NCI-H526 (cell line): ENCODE data around the gene DHRS12.
A peak's percentile ranks its signal among the peaks of the same experiment; 100 is the strongest.

Source experiments
- DNase-seq, 2 experiments: peaks; one replicate each; lab custom pipeline; 2025; lab: John Stamatoyannopoulos, UW

The DHRS12 gene

DNA sequence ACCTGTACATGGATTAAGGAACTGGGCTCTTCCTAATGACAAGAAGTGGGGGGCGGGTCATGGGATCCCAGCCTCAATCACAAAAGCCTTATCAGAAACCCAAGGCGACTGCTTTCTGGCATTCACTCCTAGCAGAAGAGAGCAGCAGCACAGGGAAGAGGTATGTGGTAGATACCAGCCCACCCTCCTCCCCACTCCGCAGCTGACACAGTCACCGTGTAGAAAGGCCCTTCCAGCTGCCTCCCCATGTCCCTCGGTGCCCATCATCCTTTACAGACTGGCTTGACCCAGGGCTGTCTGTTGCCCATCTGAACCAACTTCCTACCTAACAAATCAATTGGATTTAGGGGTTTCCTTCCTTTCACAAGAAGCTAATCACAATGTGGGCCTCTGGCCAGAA, 3.1 kb upstream of the DHRS12 start:
- no peak for DNase-seq

DNA sequence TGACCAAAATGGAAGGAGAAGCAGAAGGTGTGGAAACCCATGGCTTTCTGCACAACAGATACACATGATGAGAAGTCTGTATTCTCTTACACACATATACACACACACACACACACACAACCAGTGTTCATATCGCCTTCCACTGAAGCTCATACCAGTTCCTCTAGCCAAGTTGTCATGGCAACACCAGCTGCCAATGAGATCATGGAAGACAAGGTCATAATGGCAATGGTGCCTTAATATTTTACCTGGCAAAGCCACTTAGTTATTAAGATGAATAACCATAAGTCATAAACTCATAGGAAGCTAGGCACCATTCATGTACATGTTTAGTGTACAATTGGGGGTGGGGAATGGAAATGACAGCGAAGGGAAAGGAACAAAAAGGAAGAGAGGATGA, 2.6 kb upstream of the DHRS12 start:
- DNase-seq = peak; percentile 24 to 38

DNA sequence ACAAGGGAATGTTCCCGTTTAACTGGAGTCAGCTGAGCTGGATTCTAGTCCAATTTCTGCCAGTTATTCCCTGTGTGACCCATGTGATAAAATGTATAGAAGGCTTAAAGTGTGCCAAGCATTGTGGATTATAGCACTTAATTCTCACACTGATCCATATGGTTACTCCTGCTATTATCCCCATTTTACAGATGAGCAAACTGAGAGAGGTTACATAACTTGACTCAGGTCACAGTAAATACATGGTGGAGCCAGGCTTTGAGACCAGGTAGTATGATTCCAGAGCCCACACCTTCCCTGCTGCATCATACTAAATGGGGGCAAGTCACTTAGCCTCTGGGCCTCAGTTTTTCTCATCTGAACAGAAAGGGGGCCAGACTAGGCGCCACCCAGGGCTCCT, 2.0 kb upstream of the DHRS12 start:
- DNase-seq = no peak

DNA sequence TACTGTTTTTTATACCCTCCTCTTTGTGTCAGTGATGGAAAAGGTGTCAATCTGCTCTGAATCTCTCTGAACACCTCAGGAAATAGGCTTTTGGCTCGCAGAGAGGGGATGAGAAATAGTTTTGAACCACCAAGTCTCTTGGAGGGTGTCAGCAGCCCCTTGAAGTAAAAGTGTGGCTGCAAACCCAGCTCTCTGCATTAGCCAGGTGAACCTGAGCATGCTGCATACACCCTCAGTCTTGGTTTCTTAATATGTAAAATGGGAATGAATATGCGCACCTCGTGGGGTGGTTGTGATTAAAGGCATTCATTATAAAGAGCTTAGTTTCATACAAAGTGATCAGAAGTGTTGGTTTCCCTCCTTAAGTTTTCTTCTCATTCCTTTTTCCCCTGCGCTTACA, 1.4 kb upstream of the DHRS12 start:
- no peak for DNase-seq

DNA sequence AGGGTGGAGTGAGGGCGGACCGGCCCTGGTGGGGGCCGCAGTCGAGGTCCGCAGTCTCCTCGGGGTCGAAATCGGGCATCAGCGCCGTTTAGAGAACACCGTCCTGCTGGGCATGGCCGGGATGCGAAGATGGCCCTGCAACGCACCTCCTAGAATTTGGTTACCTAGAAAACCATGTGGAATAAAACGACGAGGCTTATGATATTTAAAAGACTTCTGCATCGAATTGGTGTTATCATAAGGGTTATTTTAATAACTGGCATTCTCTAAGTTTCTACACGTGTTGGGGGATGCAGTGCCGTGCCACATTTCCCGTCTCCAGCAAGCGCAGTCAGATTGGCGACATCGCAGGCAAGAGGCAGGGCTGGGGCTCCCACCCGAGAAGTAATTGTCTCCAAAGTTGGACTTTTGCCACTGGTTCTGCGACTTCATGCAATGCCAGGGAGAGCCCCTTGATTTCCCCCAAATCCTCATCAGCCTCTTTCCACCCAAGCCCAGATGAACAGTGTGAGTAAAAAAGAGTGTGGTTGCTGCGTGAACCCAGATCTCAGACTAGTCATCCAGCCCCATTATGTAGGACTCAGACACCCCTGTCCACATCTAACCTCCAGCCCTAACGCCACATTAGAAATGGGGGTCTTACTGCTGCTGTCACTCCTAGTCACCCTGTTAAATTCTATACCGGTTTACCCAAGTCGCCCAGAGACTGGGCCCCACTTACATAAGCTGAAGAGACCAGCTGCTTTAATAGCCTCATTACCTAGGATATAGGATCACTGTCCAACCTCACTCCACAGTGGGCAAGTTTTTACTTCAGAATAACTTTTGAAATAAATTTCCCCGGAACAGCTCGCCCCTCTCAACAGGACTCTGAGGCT, 571 bp upstream of the DHRS12 start:
- DNase-seq = peak in 1 of 2 experiments; percentile 23

DNA sequence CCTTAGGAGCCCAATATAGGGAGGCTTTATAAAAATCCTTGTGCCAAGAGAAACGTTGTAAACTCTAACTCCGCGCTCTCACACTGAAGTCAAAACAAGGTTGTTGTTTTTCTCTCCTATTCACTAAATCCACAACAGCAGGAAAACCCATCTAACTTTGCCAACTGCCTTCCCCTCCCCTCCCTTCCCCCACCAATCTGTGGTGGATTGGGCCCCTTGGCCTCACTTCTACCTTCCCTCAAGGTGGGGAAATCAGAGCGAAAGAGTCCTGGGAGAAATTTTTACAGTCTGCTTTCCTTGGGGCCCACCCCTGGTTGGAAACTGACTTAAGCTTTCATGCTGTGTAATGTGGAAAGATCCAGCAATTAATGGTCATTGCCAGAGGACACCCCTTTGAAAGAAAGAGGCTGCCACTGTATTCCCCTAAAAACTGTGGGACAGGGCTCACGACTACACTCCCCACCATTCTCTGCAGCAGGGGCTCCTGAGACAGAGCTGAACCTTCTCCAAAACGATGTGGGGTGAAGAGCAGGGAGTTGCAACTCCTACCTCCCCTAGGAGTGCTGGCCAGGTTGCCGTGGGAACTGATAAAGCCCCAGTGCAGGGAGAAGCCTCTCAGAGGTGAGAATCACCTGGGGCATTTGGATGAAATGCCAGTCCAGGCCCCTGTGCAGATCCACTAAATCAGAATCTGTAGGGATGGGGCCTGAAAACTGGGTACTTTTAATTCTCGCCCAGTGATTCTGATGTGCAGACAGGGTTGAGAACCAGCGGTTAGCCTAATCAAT, 1.1 kb downstream of the DHRS12 start:
- DNase-seq = peak in 1 of 2 experiments; percentile 46

DNA sequence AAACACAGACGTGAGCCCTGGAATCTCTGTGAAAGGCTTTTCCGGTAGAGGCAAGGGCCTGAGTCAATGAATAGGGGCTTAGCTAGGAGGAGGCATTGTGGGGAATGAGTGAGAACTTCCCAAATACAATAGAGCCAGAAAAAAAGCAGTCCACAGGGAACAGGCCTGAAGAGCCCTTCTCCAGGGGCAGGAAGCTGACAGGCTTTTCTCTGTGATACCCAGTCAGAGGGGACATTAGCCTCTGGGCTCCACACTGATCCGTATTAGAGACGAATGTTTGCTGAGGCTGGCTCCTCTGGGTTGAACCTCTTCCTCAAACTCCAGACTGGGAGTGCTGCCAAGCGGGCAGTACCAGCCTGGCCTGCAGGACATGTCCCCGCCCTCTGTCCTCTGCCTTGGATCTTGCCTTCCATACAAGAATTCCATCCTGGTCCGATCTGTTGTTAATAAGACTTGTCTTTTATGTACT, 2.3 kb downstream of the DHRS12 start:
- DNase-seq = no peak

DNA sequence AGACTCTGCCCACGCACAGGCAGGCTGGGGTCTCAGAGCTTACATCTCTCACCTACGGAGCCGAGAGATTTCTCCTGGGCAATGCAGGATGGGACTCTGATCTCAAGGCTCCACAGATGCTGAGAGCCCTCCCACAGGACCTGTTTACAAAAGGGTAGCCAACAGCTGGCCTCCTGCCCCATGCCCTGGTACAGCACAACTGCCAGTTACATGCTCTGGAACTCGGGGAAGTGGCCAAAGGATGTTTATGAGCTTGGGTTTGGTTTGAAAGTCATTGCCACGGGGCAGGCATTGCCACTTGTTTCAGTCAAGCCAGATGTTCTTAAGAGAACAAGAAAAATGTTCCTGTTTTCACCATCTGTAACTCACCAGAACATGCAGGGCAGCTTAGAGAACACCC, 3.5 kb downstream of the DHRS12 start:
- DNase-seq = no peak

DNA sequence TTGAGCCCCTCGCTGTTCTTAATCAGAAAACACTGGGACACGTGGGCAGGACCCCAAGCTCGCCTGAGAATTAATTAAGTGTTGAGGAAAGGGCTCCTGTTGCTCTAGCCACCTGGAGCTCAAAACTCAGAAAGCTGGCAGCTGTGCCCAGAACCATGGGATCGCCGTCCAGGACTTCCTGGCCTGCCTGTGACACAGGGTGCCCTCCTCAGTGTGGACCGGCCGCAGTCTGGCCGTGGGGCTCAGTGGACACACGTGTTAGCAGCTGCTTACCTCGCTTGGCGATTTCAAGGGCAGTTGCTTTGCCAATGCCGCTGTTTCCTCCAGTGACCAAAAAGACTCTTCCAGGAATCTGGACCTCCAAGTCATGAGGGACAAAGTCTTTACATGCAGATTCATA, 4.7 kb downstream of the DHRS12 start:
- no peak for DNase-seq

DNA sequence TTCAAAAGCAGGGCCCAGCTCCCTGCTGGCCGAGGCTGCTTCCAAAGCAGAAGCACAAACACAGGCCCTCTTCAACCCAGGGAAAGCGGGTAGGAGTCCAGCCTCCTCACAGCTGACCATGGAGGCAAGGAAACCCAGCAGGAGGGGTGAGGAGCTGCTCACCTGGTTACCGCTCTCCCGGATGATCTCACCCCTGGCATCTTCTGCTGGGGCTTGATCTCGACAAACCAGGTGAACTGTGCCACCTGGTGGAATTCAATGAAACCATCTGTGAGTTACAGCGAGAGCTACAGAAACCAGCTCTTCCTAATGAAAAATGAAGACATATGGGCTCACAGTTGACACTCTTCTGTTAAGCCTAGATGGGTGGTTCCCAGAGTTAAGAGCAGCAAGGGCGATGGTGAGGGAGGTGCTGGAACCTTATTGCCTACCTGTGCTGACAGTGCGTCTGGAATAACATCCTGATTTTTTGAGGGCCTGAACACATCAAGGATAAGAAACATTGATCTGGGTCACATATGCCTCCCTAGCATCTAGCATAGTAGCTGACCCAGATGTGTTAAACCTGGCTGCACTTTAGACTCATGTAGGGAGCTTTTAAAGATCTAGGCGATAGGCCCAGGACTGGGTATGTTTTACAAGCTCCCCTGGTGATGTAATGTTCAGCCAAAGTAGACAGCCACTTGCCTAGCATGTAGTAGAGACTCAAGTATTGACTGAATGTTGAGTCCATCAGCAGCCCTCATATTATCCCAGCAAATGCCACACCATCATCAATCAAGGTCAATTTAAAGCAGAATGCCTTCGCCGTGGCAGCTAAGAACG, 6.1 kb downstream of the DHRS12 start:
- DNase-seq = peak; percentile 89 to 93

DNA sequence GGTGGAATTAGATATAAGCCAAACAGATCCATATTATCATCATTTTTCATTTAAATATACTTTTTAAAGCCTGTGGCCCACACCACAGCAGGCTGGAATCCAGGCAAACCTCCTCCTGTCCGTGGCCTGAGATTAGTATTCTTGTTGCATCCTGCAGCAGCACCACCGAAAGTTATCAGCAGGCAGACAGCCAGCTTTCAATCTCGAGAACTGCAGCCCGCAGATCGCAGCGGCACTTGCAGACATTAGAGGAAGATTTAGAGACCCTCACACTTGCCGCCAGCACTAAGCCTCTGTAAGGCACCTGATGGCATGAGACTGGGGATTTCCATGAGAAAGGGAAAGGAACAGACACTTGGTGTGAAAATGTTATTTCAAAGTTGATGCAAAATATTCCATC, 7.4 kb downstream of the DHRS12 start:
- no peak for DNase-seq

DNA sequence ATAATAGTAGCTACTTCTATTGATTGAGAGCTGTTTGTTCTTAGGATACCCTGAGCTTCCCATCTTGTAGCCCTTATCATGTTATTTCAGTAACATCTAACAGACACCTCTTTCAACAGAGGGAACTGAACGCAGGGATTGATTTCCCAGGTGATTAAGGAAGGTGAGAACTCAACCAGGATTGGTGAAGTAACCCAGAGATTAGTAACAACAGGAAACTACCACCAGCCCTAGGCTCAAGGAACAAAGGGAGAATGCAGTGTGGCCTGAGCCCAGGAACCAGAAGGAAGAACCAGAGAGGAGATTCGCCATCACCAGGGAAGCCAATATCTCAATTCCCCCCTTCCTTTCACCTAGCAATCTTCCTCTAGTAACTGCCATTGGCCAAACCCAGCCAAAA, 8.5 kb downstream of the DHRS12 start:
- no peak for DNase-seq

DNA sequence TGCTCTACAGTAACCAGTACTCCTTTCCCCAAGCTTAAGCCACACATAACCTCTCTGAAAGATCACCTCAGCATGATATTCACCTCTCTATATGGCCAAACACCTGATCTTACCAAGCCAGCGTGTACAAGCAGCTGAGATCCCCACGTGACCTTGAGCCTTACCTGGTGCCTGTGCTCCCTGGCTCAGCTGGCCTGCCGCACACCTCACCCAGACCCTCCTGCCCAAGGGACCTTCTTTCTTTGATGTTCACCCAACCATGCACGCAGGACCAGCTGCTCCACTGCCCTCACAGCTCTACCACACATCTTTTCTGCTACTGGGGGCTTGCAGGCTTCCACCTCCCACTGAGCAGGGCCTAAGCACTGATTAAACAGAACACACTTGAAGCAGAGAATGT, 9.0 kb downstream of the DHRS12 start:
- no peak for DNase-seq

DNA sequence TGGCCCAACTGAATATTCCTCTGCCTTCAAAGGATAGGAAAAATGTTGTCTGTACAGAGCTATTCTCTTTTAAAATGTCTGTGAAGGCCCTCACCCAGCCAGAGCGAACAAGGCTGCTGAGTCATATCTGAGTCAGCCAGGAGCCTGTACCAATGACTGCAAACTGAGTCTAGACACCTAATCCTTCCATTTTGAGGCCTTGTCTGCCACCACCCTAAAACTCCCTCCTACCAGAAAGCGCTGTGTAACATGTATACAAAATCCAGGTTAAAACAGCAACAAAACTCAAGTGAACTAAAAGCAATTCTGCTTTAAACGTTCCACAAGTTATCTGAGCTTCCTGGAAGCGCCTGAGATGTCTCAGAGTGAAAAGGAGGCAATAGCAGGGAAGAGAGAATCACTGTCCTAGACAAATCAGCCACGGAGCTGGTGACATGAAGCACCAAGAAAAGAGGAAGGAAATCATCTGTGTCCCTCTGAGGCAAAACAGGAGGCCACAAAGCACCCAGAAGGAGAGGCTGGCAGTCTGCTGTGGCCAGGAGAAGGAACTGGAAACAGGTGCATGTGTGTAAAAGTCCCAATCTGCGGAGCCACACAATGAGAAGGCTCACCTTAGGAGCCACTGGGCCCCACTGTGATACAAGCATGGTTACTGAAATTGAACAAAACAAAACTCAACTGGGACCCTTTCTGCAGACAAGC, 10.2 kb downstream of the DHRS12 start:
- no peak for DNase-seq

DNA sequence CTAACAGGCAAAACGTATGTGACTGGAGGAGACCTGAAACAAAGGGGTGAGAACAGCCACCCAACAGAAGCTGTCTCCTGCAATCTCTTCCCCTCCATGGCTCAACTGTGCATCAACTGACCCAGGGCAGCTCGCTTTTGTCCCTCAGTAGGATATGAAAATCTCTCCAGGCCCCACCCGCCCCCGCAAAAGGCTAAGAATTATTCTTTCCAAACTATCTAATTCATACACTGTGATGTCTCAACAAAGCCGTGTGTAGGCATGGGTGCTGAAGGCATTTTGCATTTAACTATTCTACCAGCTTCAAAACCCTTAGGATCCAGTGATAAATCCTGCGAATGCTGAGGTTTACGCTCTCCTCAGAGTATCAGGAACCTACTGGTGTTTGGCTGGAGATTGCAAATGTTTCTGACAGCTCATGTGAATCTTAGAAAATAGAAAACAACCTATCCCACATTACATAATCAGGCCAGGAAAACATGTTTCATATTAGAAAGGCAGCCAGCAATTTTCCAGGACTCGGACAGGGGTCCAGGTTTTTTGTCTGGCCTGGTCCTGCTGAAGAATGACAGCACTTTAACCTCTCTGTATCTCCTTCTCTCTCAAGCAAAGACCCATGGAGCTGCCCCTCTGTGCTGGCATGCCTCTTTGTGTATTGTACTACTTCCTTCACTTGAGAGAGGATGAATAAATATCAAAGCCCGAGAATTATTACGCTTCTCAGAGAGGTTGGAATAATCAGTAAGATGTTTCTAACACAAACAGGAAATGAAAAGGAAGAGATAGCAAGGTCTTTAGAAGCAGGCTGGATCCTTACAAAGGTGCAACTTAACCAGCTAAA, 17.3 kb downstream of the DHRS12 start:
- DNase-seq = no peak

DNA sequence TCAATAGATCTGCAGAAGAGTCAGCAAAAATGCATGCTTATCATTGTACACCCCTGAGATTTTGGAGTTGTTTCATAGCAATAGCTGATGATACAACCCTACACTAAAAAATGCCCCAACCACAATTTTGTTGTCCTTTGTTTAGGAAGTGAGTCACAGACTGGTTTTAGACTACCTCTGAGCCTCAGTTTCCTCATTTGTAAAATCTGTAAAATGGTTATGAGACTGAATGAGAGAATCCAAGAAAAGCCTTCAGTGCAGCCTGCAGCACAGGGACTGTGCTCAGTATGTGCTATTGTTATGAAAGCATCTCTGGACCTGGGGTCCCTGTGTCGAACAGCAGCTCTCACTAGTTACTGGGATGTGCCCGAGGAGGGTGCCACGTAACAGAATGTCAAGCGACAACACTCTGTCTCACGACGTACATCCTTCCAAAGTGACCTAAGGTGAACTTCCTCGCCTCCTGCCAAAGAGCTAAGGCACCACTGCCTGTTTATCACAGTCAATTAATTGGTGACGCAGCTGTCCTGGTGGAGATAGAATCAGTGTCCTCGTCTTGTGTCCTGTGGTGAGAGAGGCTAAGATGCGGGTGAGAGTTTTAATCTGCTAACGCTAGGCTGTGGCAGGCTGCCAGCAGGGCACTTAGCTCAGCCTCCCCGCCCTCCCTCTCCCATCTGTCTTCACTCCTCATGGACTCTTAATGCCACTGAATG, 18.1 kb downstream of the DHRS12 start:
- peak; percentile 15 to 48 for DNase-seq

DNA sequence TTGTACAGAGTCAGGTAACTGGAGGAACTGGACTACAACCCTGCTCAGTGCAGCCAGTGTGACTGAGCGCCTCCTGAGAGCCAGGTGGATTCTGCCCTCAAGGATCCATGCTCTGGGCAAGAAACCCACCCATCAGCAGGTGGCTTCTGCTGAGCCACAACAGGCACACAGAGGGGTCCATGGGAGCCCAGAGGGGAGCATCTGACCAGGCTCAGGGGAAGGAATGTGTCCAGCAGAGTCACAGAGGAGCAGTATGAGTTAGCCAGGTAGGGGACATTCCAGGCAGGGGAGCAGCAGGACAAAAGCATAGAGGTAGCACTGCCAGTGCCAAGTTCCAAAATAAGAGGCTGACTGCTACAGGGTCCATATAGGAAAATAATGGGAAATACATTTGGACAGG, 19.9 kb downstream of the DHRS12 start:
- DNase-seq = no peak

DNA sequence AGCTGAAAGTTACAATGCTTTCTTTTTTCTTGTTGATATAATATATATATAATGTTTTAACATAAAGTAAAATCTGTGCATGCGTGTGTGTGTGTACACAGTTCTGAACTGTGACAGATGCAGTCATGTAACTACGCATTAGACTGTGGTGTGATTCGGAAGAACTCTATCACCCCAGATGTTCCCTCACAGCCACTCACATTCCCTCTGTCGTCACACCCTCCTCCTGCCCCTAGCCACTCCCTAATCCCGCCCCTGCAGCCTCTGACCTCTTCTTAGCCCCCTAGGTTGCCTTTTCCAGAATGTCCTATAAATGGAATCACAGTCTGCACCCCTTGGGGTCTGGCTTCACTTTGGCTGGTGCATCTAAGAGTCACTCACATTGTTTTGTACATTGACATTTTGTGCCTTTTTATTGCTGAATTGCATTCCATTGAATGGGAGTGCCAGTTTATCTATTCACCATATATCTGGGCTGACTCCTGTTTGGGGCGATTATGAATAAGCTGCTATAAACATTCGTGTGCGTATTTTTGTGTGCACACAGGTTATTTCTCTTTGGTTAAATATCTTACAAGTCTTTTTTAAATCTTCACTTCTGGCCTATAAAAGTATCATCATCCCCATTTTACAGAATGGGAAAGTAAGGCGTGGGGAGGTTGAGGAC, 20.4 kb downstream of the DHRS12 start:
- DNase-seq = no peak

DNA sequence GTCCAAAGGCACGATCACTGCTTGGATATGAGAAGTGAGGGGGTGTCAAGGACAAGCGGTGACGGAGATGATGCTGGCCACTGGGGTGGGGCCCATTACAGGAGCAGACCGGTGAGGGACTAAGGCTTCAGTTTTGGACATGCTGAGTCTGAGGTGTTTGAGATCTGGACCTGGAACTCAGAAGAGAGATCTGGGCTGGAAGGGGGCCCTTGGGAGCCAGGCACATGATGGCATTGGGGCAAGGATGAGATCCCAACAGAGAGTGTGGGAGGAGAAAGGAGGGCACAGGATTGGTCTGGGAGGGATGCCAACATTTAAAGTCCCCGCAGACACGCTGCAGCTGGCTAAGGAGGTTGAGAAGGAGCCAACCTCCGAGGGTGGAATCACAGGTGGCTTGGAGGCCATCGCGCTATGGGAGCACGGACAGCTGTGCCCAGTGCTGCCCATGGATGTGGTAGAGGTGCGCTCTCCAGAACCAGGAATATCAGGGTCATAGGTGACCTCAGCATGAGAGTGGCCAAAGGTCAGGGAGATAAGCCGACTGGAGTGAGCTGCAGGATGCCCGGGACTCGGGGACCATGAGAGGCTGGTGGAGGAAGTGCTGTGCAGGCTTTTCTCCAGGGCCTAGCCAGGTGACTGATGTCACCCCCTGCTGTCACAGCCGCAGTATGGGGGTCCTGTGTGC, 21.8 kb downstream of the DHRS12 start:
- DNase-seq = no peak
